Brain microvascular endothelial cell (primary cell): ENCODE results near the gene DESI2.
"Not testable (repeated sequence)": the region's sequence is repeated elsewhere in the genome, so short reads cannot be mapped to it uniquely, and the experiment has no call there.

Source experiments
- DNase-seq: peaks from one replicate; pipeline ENCODE4 v3.0.0-alpha.2; 2020
- H3K27ac ChIP-seq: fragments of 250-450 bp; sonication (Bioruptor Pico); 2 replicates; pipeline ENCODE4 v1.5.1; 2020; ENCODE audit warnings: mild to moderate bottlenecking, moderate library complexity
- H3K27me3 ChIP-seq: fragments of 250-450 bp; sonication (Bioruptor Pico); replicated peaks from 2 replicates; pipeline ENCODE4 v1.5.1; 2020; ENCODE audit warnings: mild to moderate bottlenecking
- H3K36me3 ChIP-seq: fragments of 250-450 bp; sonication (Bioruptor Pico); replicated peaks from 2 replicates; pipeline ENCODE4 v1.5.1; 2020; ENCODE audit warnings: mild to moderate bottlenecking
- H3K4me3 ChIP-seq: 2 replicates; pipeline ENCODE4 v1.5.1; 2011; ENCODE audit warnings: low read depth, mild to moderate bottlenecking, control low read depth, low read length, moderate library complexity
- in situ Hi-C: cut with HindIII; loops from 2 replicates; pipeline ENCODE4 v1.10.0; 2017; ENCODE audit warnings: low sequenced_read_pairs, low pct_ligation_motif_present
- TF ChIP-seq, protein P1 (sequence below): IDR thresholded peaks from 2 replicates; pipeline ENCODE4 v1.5.1; 2011; ENCODE audit warnings: low read depth, mild to moderate bottlenecking, moderate library complexity, low read length, control low read depth, inconsistent platforms; ENCODE audit errors: missing control alignments

DESI2 gene

DNA sequence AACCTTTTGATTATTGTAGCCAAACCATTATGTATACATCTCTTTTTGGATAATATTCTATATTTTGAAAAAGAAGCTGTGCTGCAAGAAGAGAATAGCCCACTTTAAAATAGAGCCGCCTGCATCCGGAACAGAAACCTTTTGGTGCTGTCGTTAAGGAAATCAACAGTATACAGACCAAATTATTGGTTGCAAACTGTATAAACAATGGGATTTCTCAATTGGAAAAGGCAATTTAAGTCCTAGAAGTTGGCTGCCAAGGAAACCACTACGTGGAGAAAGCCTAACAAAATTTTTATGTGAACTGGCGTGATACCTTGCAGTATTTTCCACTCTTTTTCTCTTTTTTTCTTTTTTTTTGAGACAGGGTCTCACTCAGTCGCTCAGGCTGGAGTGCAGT lies 25.8 kb downstream of the DESI2 start:
- H3K4me3 ChIP-seq = no peak overlapping the region
- no peak overlapping the region for H3K27ac ChIP-seq
- DNase-seq = no peak
- TF ChIP-seq, protein P1, sequence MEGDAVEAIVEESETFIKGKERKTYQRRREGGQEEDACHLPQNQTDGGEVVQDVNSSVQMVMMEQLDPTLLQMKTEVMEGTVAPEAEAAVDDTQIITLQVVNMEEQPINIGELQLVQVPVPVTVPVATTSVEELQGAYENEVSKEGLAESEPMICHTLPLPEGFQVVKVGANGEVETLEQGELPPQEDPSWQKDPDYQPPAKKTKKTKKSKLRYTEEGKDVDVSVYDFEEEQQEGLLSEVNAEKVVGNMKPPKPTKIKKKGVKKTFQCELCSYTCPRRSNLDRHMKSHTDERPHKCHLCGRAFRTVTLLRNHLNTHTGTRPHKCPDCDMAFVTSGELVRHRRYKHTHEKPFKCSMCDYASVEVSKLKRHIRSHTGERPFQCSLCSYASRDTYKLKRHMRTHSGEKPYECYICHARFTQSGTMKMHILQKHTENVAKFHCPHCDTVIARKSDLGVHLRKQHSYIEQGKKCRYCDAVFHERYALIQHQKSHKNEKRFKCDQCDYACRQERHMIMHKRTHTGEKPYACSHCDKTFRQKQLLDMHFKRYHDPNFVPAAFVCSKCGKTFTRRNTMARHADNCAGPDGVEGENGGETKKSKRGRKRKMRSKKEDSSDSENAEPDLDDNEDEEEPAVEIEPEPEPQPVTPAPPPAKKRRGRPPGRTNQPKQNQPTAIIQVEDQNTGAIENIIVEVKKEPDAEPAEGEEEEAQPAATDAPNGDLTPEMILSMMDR = no peak
- H3K27me3 ChIP-seq = no peaks in the 10 kb centered on the region
- in situ Hi-C loops = no loop called here
- no peaks in the 10 kb centered on the region for H3K36me3 ChIP-seq

DNA sequence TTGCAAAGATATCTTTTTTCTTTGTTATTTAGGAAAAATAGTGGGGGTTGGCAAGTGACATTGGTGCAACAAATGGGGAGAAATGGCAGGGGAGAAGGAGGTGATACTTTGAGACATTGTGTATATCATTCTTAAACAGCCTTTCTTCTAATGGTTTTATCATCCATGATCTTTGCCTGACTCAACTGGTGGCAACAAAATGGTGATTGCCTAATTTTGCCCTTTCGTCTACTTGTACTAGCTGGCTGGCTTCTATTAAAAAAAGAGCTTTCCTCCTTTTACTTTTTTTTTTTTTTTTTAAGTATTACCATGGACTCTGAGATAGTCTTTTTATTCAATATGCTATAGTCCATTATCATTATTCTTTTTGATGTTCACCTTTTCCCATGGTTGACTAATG lies 27.7 kb downstream of the DESI2 start:
- no peak overlapping the region for H3K27ac ChIP-seq

DNA sequence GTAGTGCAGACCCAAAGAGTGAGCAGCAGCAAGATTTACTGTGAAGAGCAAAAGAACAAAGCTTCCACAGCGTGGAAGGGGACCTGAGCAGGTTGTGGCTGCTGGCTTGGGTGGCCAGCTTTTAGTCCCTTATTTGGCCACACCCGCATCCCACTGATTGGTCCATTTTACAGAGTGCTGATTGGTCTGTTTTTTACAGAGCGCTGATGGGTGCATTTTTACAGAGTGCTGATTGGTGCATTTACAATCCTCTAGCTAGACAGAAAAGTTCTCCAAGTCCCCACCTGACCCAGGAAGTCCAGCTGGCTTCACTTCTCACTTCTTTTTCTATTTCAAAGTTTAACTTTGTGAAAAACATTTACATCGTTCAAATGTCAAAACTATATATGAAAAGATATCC lies 29.2 kb downstream of the DESI2 start:
- DNase-seq, H3K27me3 ChIP-seq, H3K27ac ChIP-seq, H3K36me3 ChIP-seq, H3K4me3 ChIP-seq, in situ Hi-C loops: not testable (repeated sequence)

More for the DNA sequence above, 27.7 kb downstream of the DESI2 start:
- in situ Hi-C loops = no loop called here
- Histone ChIP-seq H3K36me3 (no peaks in the 10 kb centered on the region), H3K4me3 (no peak overlapping the region), H3K27me3 (no peaks in the 10 kb centered on the region)
- TF ChIP-seq, protein P1 = no peak
- no peak for DNase-seq

DNA sequence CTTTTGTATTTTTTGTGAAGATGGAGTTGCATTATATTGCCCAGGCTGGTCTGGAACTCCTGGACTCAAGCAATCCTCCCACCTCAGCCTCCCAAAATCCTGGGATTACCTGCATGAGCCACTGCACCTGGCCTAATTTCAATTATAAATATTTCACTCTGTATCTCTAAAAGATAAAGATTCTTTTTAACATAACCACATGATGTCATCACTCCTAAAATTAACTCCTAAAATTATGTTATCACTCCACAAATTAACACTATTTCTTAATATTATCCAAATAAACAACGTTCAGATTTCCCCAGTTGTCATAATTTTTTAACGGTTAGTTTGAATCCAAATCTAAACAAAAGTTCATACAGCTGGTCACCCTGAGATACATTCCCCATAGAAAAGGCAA lies 43.0 kb downstream of the DESI2 start:
- in situ Hi-C loops = no loop called here
- Histone ChIP-seq H3K36me3 (peaks cover 20% of the 10 kb centered on the region), H3K4me3 (no peak overlapping the region), H3K27ac (no peak overlapping the region), H3K27me3 (no peaks in the 10 kb centered on the region)
- DNase-seq = no peak
- TF ChIP-seq, protein P1 = no peak

DNA sequence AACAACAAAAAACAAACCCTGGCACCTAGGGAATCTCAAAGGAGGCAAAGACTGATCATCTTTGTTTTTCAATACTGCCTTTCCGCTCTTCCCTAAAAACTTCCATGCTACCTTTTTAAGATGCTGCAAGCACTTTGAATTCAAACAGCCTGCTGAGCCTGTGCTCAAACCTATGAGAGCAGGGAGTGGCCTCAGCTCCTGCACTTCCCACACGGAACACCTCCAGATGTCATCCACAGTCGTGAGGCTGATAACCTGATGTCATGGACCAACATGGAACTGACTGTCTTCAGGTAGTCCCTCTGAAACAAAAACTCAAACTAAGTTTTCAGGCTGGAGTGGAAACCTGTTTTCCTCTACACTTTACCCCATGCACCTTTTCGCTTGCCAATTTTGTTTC lies 46.8 kb downstream of the DESI2 start:
- no peaks in the 10 kb centered on the region for H3K27me3 ChIP-seq
- peaks cover 13% of the 10 kb centered on the region for H3K36me3 ChIP-seq
- in situ Hi-C loops = no loop called here
- DNase-seq = no peak
- H3K27ac ChIP-seq = no peak overlapping the region
- H3K4me3 ChIP-seq = no peak overlapping the region
- TF ChIP-seq, protein P1 = no peak

DNA sequence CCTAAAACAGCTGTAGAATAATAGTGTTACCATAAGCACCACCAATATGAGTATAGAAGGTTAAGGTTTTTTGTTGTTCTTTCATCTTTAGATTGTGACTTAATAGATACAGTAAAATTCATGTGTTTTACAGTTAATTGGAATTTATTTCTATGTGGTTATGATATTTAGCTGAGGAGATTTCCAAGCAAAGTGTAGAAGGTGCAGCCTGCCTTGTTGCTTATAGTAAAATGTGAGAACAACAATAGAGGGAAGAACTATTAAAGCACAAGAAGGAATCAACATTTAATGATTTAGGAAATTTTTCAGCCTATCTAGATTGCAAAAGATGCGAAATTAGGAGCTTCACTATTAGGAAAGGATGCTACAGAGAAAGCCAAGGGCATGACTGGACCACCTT lies 47.9 kb downstream of the DESI2 start:
- H3K27ac ChIP-seq = no peak overlapping the region
- TF ChIP-seq, protein P1 = no peak
- H3K36me3 ChIP-seq = peaks cover 11% of the 10 kb centered on the region
- in situ Hi-C loops = no loop called here
- H3K4me3 ChIP-seq = no peak overlapping the region
- no peaks in the 10 kb centered on the region for H3K27me3 ChIP-seq
- no peak for DNase-seq
